Mammary epithelial cell (primary cell): Measurements from ENCODE around the gene ZSWIM4.

Experiments
- EZH2 ChIP-seq: IDR thresholded peaks from 2 replicates; pipeline ENCODE4 v1.6.1; 2012; ENCODE audit warnings: low read length, inconsistent platforms, borderline replicate concordance
- TF ChIP-seq, protein P1 (sequence below), 2 donors: IDR thresholded peaks in 1 of 2; conservative IDR thresholded peaks in 1 of 2; 2 replicates each; pipeline ENCODE4 v1.5.1; 2011 to 2012; ENCODE audit warnings: inconsistent platforms in 2 of 2, low read length in 2 of 2, mild to moderate bottlenecking in 2 of 2, control low read depth in 1 of 2, low read depth in 1 of 2; ENCODE audit not compliant: insufficient read depth in 1 of 2; ENCODE audit errors: extremely low read depth in 1 of 2

DNA sequence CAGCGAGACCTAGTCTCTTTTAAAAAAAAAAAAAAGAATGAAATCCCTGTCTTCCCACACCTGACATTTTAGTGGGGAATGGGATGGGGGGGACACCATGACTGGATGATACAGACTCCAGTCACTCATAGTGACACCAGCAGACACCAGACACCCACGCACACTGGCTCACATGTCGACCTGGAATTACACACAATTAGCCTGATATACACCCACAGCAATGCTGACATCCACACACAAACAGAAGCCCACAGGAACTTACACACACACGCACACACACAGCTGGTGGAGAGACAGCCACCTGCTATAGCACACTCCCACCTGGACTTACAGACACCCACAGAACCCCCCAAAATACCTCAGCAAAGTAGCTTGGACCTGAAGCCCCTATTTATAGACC lies 73.4 kb downstream of the ZSWIM4 start:
- TF ChIP-seq, protein P1, sequence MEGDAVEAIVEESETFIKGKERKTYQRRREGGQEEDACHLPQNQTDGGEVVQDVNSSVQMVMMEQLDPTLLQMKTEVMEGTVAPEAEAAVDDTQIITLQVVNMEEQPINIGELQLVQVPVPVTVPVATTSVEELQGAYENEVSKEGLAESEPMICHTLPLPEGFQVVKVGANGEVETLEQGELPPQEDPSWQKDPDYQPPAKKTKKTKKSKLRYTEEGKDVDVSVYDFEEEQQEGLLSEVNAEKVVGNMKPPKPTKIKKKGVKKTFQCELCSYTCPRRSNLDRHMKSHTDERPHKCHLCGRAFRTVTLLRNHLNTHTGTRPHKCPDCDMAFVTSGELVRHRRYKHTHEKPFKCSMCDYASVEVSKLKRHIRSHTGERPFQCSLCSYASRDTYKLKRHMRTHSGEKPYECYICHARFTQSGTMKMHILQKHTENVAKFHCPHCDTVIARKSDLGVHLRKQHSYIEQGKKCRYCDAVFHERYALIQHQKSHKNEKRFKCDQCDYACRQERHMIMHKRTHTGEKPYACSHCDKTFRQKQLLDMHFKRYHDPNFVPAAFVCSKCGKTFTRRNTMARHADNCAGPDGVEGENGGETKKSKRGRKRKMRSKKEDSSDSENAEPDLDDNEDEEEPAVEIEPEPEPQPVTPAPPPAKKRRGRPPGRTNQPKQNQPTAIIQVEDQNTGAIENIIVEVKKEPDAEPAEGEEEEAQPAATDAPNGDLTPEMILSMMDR (conservative IDR thresholded peaks at IDR 0.05 in 1 of 2, IDR thresholded peaks at IDR 0.05 in 1 of 2; ENCODE audit: extremely low read depth in 1 of 2, insufficient read depth in 1 of 2, low read depth in 1 of 2, low read length in 2 of 2): no peak
- no peak for TF ChIP-seq EZH2
